K562 treated with DMSO at 1 percent for 48 hours (cell line): ENCODE results near the gene CLEC12A. TPM values are rescaled to one million over a fixed set of nuclear protein-coding genes. Genes with fewer than 3 reads are reported as not detected.

Source experiments
- total RNA-seq: library from RNA; unstranded; fragments of 300-600 nt; gene quantifications from 2 replicates; pipeline ENCODE4 v1.2.3, GENCODE V29; 2022; ENCODE audit warnings: low replicate concordance; ENCODE audit errors: extremely low read depth

Gene CLEC12A
- total RNA-seq, result not detected in 2 replicates

GRCh38 chr12:9971181-9971580 lies at the start of gene CLEC12A:
TSS of gene CLEC12A (plus strand) at chr12:9971409. CDS start at chr12:9971597, 188 bp downstream.

GRCh38 chr12:9932270-9932669 lies 38.9 kb upstream of the CLEC12A start, which contains the start of gene CLEC2A:
TSS of gene CLEC2A (minus strand) at chr12:9932370. CDS start at chr12:9932329, 41 bp downstream.

GRCh38 chr12:9999016-9999415 lies 27.8 kb downstream of the CLEC12A start, which contains the start of gene CLEC1B:
TSS of gene CLEC1B (minus strand) at chr12:9999121. CDS start at chr12:9999100, 21 bp downstream.

GRCh38 chr12:10030446-10030845 lies 59.2 kb downstream of the CLEC12A start, which contains the start of gene CLEC9A:
TSS of gene CLEC9A (plus strand) at chr12:10030682. CDS start at chr12:10052688, 22,006 bp downstream.

Other genes with a start within 250 kb of the CLEC12A start
- not detected in 2 replicates for gene CLECL1, start 238.3 kb upstream of the CLEC12A start, total RNA-seq
- not detected in 2 replicates for gene CD69, start 210.5 kb upstream of the CLEC12A start, total RNA-seq
- gene KLRF1, start 143.9 kb upstream of the CLEC12A start, total RNA-seq, result not detected in 2 replicates
- not detected in 2 replicates for gene CLEC2B, start 102.1 kb upstream of the CLEC12A start, total RNA-seq
- not detected in 2 replicates for gene KLRF2, start 89.9 kb upstream of the CLEC12A start, total RNA-seq
- gene CLEC2A, start 39.0 kb upstream of the CLEC12A start, total RNA-seq, result not detected in 2 replicates
- gene CLEC1B, start 27.7 kb downstream of the CLEC12A start, total RNA-seq, result not detected in 2 replicates
- not detected in 2 replicates for gene CLEC12B, start 39.2 kb downstream of the CLEC12A start, total RNA-seq
- not detected in 2 replicates for gene CLEC9A, start 59.3 kb downstream of the CLEC12A start, total RNA-seq
- not detected in 2 replicates for gene CLEC1A, start 127.6 kb downstream of the CLEC12A start, total RNA-seq
- not detected in 2 replicates for gene CLEC7A, start 158.8 kb downstream of the CLEC12A start, total RNA-seq
- not detected in 2 replicates for gene OLR1, start 200.7 kb downstream of the CLEC12A start, total RNA-seq
- gene TMEM52B, start 207.6 kb downstream of the CLEC12A start, total RNA-seq, result not detected in 2 replicates
- not detected in 2 replicates for gene GABARAPL1, start 241.5 kb downstream of the CLEC12A start, total RNA-seq